ENCODE measurements around the gene ARV1.

GRCh38 chr1:231020816-231021215 is 41.9 kb downstream of the ARV1 start:
- TF ChIP-seq ZNF384 (IDR thresholded peaks at IDR 0.05) = no peak
- TF ChIP-seq FOXK2 (IDR thresholded peaks at IDR 0.05) = no peak
- no peak for TF ChIP-seq PKNOX1 (IDR thresholded peaks at IDR 0.05)

Measured in HEK293T (cell line).